CD1c-positive myeloid dendritic cell (primary cell): ENCODE data around the gene NOL11.
"Not testable (repeated sequence)": the region's sequence is repeated elsewhere in the genome, so short reads cannot be mapped to it uniquely, and the experiment has no call there.

Source experiments
- DNase-seq: peaks from one replicate; pipeline ENCODE4 v3.0.0-alpha.2; 2016; ENCODE audit errors: extremely low spot score

NOL11 gene

GRCh38 chr17:67754001-67754400 is 36.3 kb downstream of the NOL11 start:
- no peak for DNase-seq

- DNase-seq = not testable (repeated sequence)
These were observed 37.0 kb downstream of the NOL11 start for GRCh38 chr17:67754686-67755085.

GRCh38 chr17:67756766-67757165 is 39.0 kb downstream of the NOL11 start:
- not testable (repeated sequence) for DNase-seq

- no peak for DNase-seq
These were observed 41.8 kb downstream of the NOL11 start for GRCh38 chr17:67759355-67760171.

GRCh38 chr17:67765623-67766022 is 47.9 kb downstream of the NOL11 start:
- DNase-seq = no peak

- DNase-seq = no peak
These were observed 51.5 kb downstream of the NOL11 start for GRCh38 chr17:67769231-67769630.

GRCh38 chr17:67770539-67770938 is 52.8 kb downstream of the NOL11 start:
- no peak for DNase-seq

- no peak for DNase-seq
These were observed 54.9 kb downstream of the NOL11 start for GRCh38 chr17:67772679-67773078.

GRCh38 chr17:67773246-67773645 is 55.5 kb downstream of the NOL11 start:
- no peak for DNase-seq

GRCh38 chr17:67779098-67779672 is 61.4 kb downstream of the NOL11 start:
- DNase-seq = peak; percentile 33

- DNase-seq = no peak
These were observed 66.8 kb downstream of the NOL11 start for GRCh38 chr17:67784364-67785121.

GRCh38 chr17:67785122-67785477 is 67.4 kb downstream of the NOL11 start:
- no peak for DNase-seq

GRCh38 chr17:67785504-67785903 is 67.8 kb downstream of the NOL11 start:
- DNase-seq = no peak
